Common myeloid progenitor, CD34-positive (primary cell): Measurements from ENCODE around the gene NIT1.
A peak's percentile ranks its signal among the peaks of the same experiment; 100 is the strongest.

Source experiments
- CTCF ChIA-PET: fragments of 350-600 bp; sonication (Branson Sonifier 250); formaldehyde crosslinking; loops from one replicate; lab custom pipeline; 2021; ENCODE audit warnings: antibody characterized with exemption; lab: Charles Lee
- POLR2A ChIA-PET: fragments of 350-600 bp; sonication (Branson Sonifier 250); formaldehyde crosslinking; loops from one replicate; lab custom pipeline; 2021; ENCODE audit warnings: antibody characterized with exemption; lab: Charles Lee
- DNase-seq, 3 donors: peaks; one replicate each; pipeline versions ENCODE4 v3.0.0 to v3.0.0-alpha.2; 2013
- H3K27ac ChIP-seq, 2 experiments: 1 replicate in 1 of 2; 2 replicates in 1 of 2; pipeline ENCODE4 v1.7.0; 2013; ENCODE audit warnings: inconsistent platforms in 2 of 2, low read length in 2 of 2, mild to moderate bottlenecking in 2 of 2, low read depth in 1 of 2, moderate library complexity in 1 of 2; ENCODE audit not compliant: severe bottlenecking in 2 of 2, insufficient read depth in 1 of 2, poor library complexity in 1 of 2
- H3K27me3 ChIP-seq, 5 experiments: replicated peaks in 2 of 5; 1 replicate in 3 of 5; 2 replicates in 2 of 5; pipeline versions ENCODE4 v1.6.1 to v1.7.0; 2013; ENCODE audit warnings: low read length in 4 of 5, mild to moderate bottlenecking in 2 of 5, moderate library complexity in 2 of 5, inconsistent platforms in 1 of 5; ENCODE audit not compliant: insufficient read depth in 5 of 5, control insufficient read depth in 4 of 5
- H3K36me3 ChIP-seq, 4 experiments: 1 replicate in 2 of 4; 2 replicates in 2 of 4; pipeline versions ENCODE4 v1.6.1 to v1.7.0; 2013; ENCODE audit warnings: low read length in 3 of 4, control low read depth in 1 of 4, mild to moderate bottlenecking in 1 of 4; ENCODE audit not compliant: control insufficient read depth in 4 of 4, insufficient read depth in 4 of 4
- H3K4me1 ChIP-seq, 4 experiments: 1 replicate in 3 of 4; 2 replicates in 1 of 4; pipeline versions ENCODE4 v1.6.1 to v1.7.1; 2013; ENCODE audit warnings: low read length in 3 of 4, mild to moderate bottlenecking in 3 of 4, control low read depth in 1 of 4, inconsistent platforms in 1 of 4, moderate library complexity in 1 of 4; ENCODE audit not compliant: control insufficient read depth in 4 of 4, insufficient read depth in 4 of 4; ENCODE audit errors: control extremely low read depth in 1 of 4
- H3K4me3 ChIP-seq, 7 experiments: 1 replicate in 4 of 7; 2 replicates in 3 of 7; pipeline versions ENCODE4 v1.5.1 to v1.7.0; 2013; ENCODE audit warnings: mild to moderate bottlenecking in 7 of 7, low read length in 6 of 7, moderate library complexity in 6 of 7, inconsistent platforms in 2 of 7, low read depth in 2 of 7, control low read depth in 1 of 7; ENCODE audit not compliant: insufficient read depth in 4 of 7, control insufficient read depth in 1 of 7; ENCODE audit errors: extremely low read depth in 1 of 7
- H3K9me3 ChIP-seq, 5 experiments: 1 replicate in 4 of 5; 2 replicates in 1 of 5; pipeline versions ENCODE4 v1.6.1 to v1.7.1; 2013; ENCODE audit warnings: low read length in 4 of 5, mild to moderate bottlenecking in 2 of 5, inconsistent platforms in 1 of 5, low read depth in 1 of 5, moderate library complexity in 1 of 5; ENCODE audit not compliant: control insufficient read depth in 4 of 5, insufficient read depth in 2 of 5; ENCODE audit errors: control extremely low read depth in 1 of 5
- WGBS: methylation state at CpG from one replicate; pipeline ENCODE4 v1.1.5; 2013; ENCODE audit not compliant: insufficient coverage; 5-methylcytosine and 5-hydroxymethylcytosine counted together

Gene NIT1

GRCh38 chr1:161079436-161080110 is 38.3 kb upstream of the NIT1 start:
- Histone ChIP-seq H3K9me3 (no peaks in the 10 kb centered on the region), H3K4me1 (peaks cover 0 to 17% (median 0%) of the 10 kb centered on the region in 4 experiments), H3K4me3 (no peak overlapping the region), H3K27ac (no peak overlapping the region), H3K27me3 (peaks cover 0 to 5% (median 0%) of the 10 kb centered on the region in 5 experiments), H3K36me3 (no peaks in the 10 kb centered on the region)
- CTCF ChIA-PET: interaction anchor here (1.7 to 20.2 kb wide), 4 partner anchors 7 to 59 kb away, joined by 7 to 297 read pairs (median 48); partner anchors contain the start of genes ARHGAP30, KLHDC9 and NECTIN4
- POLR2A ChIA-PET: no interaction called here
- WGBS: 83% methylated on average over 41 of the region's 41 CpGs
- DNase-seq: no peak

DNA sequence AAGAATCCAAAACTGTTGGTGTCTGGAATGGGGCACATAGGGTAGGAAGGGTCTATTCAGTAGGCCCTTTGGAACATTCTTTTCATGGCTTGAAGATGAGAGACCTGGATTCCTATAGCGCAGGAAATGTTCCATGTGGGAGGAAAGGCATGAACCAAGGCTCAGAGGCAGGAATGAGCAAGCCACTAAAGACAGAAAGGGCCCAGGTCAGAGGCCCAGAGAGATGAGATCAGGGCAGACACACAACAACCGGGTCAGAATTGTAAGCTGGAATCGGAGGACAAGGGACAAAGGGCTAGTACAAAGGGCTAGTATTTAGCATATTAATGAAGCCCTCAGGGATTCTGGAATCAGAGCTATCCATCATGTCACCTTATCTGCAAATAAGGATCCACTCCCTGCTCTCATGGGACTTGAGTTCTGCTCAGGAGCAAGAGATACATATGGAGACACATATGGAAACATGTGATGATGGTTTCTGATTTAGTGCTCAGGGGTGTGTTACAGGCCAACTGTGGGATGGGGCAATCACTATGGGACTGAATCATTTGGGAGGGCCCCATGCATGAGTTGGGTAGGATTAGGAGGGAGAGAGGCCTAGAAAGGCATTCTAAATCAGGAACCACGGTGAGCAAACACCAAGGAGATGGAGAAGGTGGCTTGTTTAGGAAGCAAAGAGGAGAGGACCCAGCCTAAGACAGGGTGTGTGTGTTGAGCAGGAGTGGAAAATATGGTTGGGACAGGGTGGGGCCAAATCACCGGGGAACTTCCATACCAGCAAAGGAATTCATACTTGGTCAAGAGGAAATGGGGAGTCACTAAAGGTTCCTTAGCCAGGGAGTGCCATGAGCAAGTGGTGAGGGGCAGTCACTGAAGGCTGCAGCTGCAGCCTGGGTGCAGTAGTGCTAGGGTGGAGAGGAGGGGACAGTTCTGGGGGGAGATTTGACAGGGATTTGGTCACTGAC is 37.2 kb upstream of the NIT1 start:
- H3K4me1 ChIP-seq: peaks cover 0 to 18% (median 0%) of the 10 kb centered on the region in 4 experiments
- ChIA-PET CTCF (interaction anchor here (10.0 to 20.2 kb wide), 2 partner anchors 8 to 17 kb away, joined by 89 to 297 read pairs; partner anchors contain the start of genes ARHGAP30 and KLHDC9), POLR2A (no interaction called here)

DNA sequence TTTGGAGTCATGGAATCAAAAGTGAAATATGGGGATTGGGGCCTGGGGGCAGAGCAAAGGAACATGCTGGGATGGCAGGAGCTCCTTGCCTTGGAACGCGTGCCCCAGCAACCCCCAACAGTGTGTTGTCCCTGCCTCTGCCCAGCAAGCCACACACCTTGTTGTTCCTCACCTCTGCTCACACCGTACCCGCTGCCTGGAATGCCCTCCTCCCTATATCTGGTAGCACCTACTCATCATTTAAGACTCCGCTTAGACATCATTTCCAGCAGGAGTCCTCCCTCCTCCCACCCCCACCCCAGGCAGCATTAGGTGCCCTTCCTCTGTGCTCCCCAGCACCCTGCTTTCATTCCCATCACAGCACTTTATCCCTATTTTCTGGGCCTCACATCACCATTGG is 36.4 kb upstream of the NIT1 start:
- H3K4me1 ChIP-seq: peaks cover 0 to 18% (median 0%) of the 10 kb centered on the region in 4 experiments
- peaks cover 0 to 5% (median 0%) of the 10 kb centered on the region in 5 experiments for H3K27me3 ChIP-seq
- ChIA-PET CTCF (interaction anchor here (10.0 to 20.2 kb wide), 2 partner anchors 9 to 17 kb away, joined by 89 to 297 read pairs; partner anchors contain the start of genes ARHGAP30 and KLHDC9), POLR2A (no interaction called here)
- DNase-seq: no peak
- no peak overlapping the region for H3K27ac ChIP-seq
- WGBS: 100% methylated on average over 4 of the region's 5 CpGs
- no peaks in the 10 kb centered on the region for H3K36me3 ChIP-seq
- H3K9me3 ChIP-seq: no peaks in the 10 kb centered on the region
- H3K4me3 ChIP-seq: no peak overlapping the region

More for the DNA sequence above, 37.2 kb upstream of the NIT1 start:
- Histone ChIP-seq H3K27ac (no peak overlapping the region), H3K36me3 (no peaks in the 10 kb centered on the region), H3K4me3 (no peak overlapping the region), H3K9me3 (no peaks in the 10 kb centered on the region), H3K27me3 (peaks cover 0 to 5% (median 0%) of the 10 kb centered on the region in 5 experiments)
- WGBS: 96% methylated on average over 5 of the region's 5 CpGs
- DNase-seq: no peak

GRCh38 chr1:161082483-161082882 is 35.4 kb upstream of the NIT1 start:
- Histone ChIP-seq H3K36me3 (no peaks in the 10 kb centered on the region), H3K4me3 (no peak overlapping the region), H3K27me3 (peaks cover 0 to 5% (median 0%) of the 10 kb centered on the region in 5 experiments), H3K4me1 (peaks cover 0 to 18% (median 0%) of the 10 kb centered on the region in 4 experiments), H3K27ac (no peak overlapping the region), H3K9me3 (no peaks in the 10 kb centered on the region)
- whole genome bisulfite sequencing: 86% methylated on average over 1 of the region's 2 CpGs
- ChIA-PET POLR2A (no interaction called here), CTCF (interaction anchor here (1.1 to 20.2 kb wide), 3 partner anchors 10 to 59 kb away, joined by 3 to 297 read pairs (median 89); partner anchors contain the start of genes ARHGAP30 and KLHDC9)
- DNase-seq: no peak

GRCh38 chr1:161082996-161083747 is 34.7 kb upstream of the NIT1 start:
- Histone ChIP-seq H3K27ac (no peak overlapping the region), H3K27me3 (peaks cover 0 to 5% (median 0%) of the 10 kb centered on the region in 5 experiments), H3K4me1 (peaks cover 0 to 18% (median 0%) of the 10 kb centered on the region in 4 experiments), H3K4me3 (no peak overlapping the region), H3K9me3 (no peaks in the 10 kb centered on the region), H3K36me3 (no peaks in the 10 kb centered on the region)
- WGBS: 94% methylated on average over 4 of the region's 8 CpGs
- POLR2A ChIA-PET: no interaction called here
- CTCF ChIA-PET: interaction anchor here (1.1 to 20.2 kb wide), 3 partner anchors 11 to 59 kb away, joined by 3 to 297 read pairs (median 89); partner anchors contain the start of genes ARHGAP30 and KLHDC9
- peak in 1 of 3 donors; percentile 32 for DNase-seq
